SK-MEL-5 (cell line): ENCODE data around the gene GPR141. TPM values are rescaled to one million over a fixed set of nuclear protein-coding genes. Genes with fewer than 3 reads are reported as not detected.

Source experiments
- DNase-seq: peaks from one replicate; pipeline ENCODE4 v3.0.0-alpha.2; 2016; ENCODE audit warnings: low read depth, low spot score
- in situ Hi-C: cut with HindIII; loops from 2 replicates; pipeline ENCODE4 v1.10.0; 2016; ENCODE audit warnings: low sequenced_read_pairs, high pct_unique_total_duplicates, low pct_unique_long_range_greater_than_20kb
- total RNA-seq: library from RNA; depleted of rRNA; stranded (reverse); fragments of >200 nt; shearing (Covaris generic); gene quantifications from 2 replicates; pipeline ENCODE4 v1.2.3, GENCODE V29; 2014

GPR141 gene
- total RNA-seq, 1 experiment from 2014 or later = not detected

DNA sequence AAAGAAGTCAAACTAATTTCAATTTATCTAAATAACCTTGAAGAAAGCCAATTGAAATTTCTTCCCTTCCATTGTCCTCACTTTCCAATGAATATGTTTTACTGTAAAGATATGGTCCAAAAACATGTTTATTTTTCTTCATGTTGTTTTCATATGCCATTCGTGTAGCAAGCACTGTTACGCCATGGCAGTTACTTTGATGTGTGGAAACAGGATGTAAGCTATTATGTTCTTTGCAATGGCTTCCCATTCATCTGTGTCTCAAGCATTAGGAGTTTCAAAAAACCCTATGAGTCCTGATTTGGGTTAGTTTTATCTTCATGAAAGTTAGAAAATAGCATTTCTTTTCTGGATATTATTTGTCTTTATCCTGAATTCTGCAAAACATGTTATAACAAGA, 31.0 kb downstream of the GPR141 start:
- in situ Hi-C loops = no loop called here

DNA sequence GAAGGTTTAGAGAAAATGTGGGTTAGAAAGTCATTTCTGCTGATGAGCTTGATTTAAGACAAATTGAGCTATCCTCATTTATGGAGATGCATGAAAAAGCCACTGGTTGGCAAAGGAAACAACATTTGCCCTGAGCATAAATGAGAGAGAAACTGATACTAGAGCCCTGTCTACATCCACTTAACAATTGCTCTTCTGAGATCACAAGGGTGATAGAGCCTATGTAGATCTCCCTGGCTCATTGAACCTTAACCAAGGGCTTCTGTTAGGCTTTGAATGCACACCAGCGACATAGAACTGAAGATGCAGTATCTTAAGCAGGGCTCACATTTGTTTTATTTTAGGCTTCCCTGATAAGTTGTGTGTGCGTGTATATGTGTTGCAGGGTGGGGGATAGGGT, 35.0 kb downstream of the GPR141 start:
- in situ Hi-C loops = no loop called here

More for the DNA sequence above, 31.0 kb downstream of the GPR141 start:
- no peak for DNase-seq

DNA sequence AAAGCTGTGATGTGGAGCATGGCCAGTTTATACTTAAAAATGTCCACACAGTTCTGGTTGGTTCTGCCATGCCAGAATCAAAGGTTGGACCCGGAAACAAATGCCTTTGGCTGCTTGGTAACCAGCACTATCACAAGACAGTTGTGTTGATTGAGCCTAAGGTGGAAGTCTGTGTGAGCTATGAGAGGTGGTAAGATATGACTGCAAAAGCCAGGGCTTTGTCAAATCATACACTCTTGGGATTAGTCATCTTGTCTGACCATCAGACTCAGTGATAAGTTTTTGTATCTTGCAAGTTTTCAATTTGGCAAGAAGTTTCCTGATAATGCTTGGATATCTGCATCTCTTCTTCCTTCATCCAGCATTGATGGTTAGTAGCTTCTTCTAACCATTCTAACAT, 35.5 kb downstream of the GPR141 start:
- in situ Hi-C loops = no loop called here
- no peak for DNase-seq

More for the DNA sequence above, 35.0 kb downstream of the GPR141 start:
- no peak for DNase-seq

DNA sequence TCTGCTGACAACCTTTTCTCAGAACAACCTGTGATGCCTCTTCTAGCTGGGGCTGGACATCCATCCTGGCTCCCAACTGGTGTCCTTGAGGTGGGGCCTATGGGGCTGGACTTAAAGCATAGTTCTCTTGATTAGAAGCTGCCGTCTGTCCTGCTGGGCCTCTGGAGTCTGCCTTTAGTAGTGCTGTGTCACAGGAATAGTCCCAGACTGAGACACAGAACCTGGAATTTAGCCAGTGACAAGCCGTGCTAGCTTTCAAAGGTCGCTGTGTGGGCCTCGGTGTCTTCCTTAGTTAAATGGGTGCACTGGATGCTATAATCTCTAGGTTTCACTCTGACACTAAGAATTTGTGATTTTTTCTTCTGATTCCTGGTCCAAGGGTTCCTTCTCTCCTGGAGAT, 41.2 kb downstream of the GPR141 start:
- no peak for DNase-seq
- in situ Hi-C loops = no loop called here

DNA sequence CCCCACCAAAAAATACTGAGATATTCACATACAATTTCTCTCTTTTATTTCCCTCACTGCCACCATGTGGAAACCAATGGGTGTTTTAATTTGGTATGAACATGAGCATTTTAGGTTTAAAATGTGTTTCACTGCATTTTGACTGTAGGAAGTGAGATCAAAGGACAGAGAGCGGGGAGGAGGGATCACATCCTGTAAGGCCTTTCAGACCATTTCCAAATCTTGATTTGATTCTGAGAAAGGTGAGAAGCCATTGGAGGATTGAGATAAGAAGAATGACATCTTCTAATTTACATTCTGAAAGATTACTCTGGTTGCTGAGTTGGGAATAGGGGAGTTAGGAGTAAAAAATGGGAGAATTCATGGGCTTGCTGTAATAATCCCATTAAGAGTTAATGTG, 42.5 kb downstream of the GPR141 start:
- DNase-seq = no peak
- in situ Hi-C loops = no loop called here

DNA sequence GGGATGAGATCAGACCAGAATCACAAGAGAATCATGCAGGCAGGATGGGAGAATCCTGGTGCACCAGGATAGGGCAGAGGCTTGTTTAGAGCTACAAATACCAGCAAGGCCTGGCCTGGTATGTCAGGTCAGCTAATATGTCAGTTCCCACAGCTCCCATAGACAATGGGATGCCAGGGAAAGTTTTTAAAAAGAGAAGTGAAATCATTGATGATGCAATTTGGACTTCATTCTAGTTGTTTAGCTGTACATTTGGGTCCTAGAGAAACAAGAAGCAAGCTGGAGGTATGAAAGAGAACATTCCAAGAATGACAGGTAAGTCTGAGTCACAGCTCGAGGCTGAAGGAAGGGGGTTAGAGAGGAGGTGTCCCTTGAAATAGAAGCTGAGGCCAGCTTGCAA, 45.2 kb downstream of the GPR141 start:
- no peak for DNase-seq
- in situ Hi-C loops = no loop called here

DNA sequence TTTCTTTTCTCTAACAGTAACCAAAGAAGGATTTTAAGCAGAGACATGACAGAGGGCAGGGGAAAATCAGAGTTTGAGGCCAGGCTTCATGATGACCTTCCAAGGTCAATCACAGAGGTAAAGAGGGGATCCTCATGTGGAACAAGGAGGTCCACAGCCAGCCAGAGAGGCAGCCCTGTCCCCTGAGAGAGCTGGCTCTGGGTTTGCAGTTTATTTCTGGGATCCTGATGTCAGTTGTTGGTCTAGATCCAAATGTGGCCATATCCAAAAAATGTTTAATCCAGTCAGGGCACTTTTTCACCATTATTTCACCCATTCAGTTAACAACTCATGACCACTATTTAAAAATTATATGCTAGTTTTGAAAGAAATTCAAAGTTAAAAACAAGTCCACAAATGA, 45.6 kb downstream of the GPR141 start:
- DNase-seq = no peak
- in situ Hi-C loops = no loop called here

DNA sequence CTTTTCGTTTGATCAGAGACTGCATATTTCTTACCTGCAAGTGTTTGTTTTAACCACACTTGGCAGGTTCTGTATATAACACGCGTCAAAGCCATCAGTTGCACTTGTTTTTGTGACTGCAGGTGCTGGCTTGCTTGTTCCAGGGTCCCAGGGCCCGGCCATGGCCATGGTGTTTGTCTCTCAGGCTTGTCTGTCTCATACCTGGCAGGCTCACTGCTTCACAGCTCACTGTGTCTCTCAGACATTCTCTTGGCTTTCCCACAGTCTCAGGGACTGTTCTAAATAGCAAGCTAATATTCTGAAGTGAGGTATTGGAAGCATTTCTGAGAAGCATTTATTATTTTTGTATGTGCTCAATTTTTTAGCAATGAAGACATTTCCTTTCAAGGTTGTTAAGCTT, 46.9 kb downstream of the GPR141 start:
- in situ Hi-C loops = no loop called here
- no peak for DNase-seq

DNA sequence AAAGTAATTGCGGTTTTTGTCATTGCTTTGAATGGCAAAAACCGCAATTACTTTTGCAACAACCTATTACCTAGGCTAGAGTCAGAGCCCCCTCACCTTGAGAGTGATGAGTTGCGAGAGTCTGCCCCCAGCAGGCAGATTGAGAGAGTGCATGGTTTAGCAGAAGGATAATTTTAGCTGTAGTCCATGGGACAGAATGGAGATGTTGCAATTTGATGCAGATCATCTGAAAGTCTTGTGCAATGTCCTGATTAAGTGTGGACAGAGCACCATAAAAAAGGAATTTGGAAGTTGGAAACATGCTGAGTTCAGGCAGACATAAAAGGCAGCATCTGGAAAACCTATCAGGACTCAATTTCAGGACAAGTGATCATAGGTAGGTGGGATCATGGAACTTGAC, 48.7 kb downstream of the GPR141 start:
- in situ Hi-C loops = no loop called here
- peak; percentile 70 for DNase-seq

DNA sequence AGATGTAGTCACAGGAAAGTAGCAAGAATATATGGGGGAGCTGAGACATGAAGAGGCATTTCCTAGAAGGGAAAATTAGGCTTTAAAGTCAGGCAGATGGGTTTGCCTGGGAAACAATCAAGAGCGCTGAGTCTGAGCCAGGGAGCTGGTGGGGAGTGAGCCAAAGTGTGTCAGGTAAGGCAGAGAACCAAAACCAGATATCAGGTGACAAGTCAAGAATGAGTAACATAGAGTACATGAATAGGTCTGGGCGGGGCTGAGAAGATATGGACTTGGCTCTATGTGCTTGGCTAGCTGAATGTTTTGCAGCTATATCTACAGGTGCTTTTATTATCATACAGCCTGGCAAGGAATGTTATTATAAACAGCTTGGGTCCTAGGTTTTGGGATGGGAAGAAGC, 49.3 kb downstream of the GPR141 start:
- in situ Hi-C loops = no loop called here
- DNase-seq = no peak

DNA sequence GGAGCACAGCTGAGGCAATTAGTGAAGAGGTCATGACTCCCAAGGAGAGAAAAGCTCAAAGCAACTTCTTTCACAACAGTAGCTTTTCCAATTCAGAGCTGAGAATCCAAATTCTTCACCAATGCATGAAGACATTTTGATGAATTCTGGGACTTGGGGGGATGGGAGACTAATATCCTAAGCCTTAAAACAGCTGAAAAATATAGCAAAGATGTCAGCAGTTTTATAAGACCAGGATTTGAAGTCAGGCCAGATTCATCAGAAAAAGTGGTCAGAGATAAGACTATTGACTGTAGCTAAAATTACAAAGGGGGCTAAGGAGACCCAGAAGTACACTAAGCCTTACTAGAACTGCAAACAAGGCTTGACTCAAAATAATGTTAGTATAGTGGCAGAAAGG, 51.6 kb downstream of the GPR141 start:
- DNase-seq = no peak
- in situ Hi-C loops = no loop called here

DNA sequence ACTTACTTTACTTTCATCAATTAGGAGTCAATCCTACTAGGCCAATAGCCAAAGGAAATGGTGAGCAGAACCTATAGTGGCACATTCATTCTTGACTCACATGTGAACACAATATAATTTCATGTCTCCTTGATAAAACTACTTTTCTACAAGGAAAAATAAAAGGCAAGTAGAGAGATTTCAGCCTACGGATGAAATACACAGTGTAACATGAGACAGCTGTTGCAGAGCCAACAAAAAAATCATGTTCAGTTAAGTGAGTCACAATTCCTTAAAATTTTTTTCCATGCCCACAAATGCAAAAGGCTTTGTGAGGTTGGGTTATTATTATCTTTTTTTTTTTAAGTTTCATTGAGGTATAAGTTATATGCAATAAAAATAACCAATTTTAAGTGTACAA, 54.8 kb downstream of the GPR141 start:
- DNase-seq = no peak
- in situ Hi-C loops = no loop called here

DNA sequence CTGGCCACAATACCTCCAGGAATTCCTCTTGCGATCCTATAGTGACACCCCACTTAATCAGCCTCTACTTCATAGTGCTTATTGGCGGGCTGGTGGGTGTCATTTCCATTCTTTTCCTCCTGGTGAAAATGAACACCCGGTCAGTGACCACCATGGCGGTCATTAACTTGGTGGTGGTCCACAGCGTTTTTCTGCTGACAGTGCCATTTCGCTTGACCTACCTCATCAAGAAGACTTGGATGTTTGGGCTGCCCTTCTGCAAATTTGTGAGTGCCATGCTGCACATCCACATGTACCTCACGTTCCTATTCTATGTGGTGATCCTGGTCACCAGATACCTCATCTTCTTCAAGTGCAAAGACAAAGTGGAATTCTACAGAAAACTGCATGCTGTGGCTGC, 56.8 kb downstream of the GPR141 start:
- no peak for DNase-seq
- in situ Hi-C loops = no loop called here

DNA sequence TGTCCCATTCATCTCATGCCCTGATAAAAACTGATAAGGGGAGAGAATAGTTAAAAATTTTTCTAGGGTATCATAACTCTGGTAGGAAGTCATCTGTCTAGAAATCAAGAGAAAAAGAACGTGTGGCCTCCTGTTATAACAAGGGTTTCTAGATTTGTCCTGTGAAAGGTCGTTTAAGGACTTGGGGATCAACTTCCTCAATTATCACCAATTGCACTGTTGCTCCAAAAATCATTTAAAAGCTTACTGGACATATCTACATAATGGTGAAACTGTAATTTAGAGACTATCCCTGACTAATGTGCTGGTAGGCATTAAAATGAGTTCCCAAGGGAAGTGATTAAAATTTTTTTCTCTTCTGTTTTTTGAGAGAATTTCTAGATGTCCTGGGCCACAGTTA, 58.2 kb downstream of the GPR141 start:
- no peak for DNase-seq
- in situ Hi-C loops = no loop called here

DNA sequence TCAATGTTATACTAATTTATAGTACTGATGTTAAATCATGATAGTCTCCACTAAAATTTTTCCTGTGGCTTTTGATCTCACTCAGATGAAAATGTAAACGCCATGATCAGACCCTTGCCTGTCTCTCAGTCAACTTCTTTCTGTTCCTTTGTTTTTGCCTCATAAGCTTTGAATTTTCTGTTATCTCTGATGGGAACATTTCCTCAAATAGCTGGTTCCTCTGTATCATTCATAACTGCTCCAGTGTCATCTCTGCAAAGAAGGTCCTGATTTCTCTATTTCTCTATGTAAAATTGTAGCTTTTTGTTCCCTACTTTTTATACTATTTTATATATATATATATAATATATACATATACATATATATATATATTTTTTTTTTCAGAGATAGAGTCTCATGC, 67.5 kb downstream of the GPR141 start:
- no peak for DNase-seq
- in situ Hi-C loops = no loop called here

DNA sequence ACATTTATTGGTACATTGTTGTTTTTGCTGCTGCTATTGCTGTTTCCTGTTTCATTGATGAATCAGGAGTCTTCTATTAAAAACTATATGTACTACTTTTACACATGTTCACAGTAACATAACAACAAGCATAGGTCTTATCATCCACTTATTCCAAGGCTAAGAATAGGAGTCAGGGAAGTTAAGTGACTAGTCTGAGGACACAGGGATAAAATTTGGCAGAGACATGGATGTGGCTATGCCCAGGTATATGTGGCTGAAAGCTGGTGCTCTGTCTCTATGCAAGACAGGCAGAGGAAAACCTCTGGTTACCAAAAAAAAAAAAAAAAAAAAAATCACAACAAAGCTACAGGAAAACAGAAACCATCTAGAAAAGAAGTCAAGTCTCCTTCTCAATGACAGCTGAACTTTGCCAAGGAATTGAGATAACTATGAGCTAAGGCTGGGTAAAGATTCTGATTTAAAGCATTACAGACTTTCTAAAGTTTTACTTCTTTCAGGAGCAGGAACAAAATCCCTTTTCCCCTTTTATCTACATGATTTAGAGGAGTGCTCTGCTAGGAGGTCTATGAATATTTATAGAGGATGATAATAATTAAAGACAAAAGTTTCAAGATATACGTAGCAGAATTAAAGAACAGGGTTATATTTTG, 70.0 kb downstream of the GPR141 start:
- DNase-seq = no peak
- in situ Hi-C loops = no loop called here

DNA sequence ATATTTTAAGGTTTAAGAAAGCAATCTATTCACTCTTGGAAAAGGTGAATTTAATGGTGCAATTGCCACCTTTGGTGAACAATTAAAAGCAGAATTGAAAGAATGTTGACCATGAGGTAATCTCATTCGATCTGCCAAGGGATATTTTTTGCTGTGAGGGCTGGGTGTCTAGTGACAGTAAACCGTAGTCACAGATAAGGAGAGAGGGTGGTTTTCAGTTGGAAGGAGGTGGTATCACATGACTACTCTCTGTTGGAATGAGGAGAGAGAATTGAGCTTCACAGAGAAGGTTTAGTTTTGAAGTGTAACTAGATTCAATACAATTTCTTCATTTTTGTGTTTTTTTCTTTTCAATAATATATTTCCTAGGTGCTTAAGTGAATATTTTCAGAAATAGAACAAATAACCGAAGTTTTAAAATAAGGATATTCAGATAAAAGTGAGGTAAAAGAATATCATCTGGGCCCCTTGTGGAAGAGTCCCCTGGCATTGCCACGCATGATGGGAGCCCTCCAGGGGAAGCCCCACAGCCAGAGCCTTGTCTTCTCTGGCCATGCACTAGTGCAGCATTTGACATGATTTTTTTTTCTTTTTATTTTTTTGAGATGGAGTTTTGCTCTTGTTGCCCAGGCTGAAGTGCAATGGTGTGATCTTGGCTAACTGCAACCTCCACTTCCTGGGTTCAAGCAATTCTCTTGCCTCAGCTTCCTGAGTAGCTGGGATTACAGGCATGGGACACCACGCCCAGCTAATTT, 73.4 kb downstream of the GPR141 start:
- DNase-seq = no peak
- in situ Hi-C loops = no loop called here

DNA sequence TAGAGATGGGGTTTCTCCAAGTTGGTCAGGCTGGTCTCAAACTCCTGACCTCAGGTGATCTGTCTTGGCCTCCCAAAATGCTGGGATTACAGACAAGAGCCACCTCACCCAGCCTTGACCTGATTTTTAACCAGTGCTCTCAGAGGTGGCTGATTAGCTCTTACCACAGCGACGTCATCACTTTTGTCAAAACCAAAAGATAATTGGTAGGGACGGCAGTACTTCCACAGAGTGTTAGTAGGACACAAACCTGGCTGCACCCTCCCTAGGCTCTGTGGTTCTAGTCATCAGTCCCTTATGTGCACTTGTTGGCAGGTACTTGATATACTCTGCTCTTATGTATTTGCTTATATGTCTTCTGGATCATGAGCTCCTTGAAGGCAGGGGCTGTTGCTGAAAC, 74.0 kb downstream of the GPR141 start:
- DNase-seq = no peak
- in situ Hi-C loops = no loop called here

DNA sequence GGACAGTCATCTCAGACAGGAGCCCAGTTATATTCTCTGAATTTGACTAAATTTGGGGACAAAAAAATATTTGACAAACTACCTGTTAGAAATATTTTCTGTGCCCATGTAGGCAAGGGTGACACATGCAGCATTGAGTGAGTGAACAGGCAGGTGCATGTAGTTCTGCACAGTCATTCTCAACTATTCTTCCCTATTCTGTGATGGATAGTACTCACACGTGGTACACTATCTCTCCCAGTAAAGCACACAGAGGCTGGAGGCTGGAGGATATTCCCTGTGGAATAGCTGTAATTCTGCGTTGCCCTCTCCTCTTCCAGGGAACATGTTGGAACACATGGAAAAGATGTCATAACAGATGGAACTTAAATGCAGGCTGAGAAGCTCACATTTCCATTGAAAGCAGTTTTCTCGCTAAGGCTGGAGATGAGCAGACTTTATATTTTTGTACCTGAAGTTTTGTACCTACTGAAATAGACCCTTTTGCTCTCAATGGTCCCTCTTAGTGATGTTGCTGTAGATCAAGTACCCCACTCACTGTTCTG, 75.0 kb downstream of the GPR141 start:
- in situ Hi-C loops = no loop called here
- DNase-seq = no peak
